ENCODE results near the gene ENOX1.
A peak's percentile ranks its signal among the peaks of the same experiment; 100 is the strongest.

The ENOX1 gene

GRCh38 chr13:43484432-43485225 lies 302.1 kb downstream of the ENOX1 start:
- DNase-seq (ENCODE audit: low spot score): peak; percentile 12

- DNase-seq (ENCODE audit: low spot score): no peak
These were observed 302.8 kb downstream of the ENOX1 start for GRCh38 chr13:43483930-43484329.

- DNase-seq (ENCODE audit: low spot score): no peak
These were observed 304.1 kb downstream of the ENOX1 start for GRCh38 chr13:43482641-43483040.

- no peak for DNase-seq (ENCODE audit: low spot score)
These were observed 304.7 kb downstream of the ENOX1 start for GRCh38 chr13:43482026-43482425.

- no peak for DNase-seq (ENCODE audit: low spot score)
These were observed 307.9 kb downstream of the ENOX1 start for GRCh38 chr13:43478902-43479301.

- DNase-seq (ENCODE audit: low spot score): no peak
These were observed 308.6 kb downstream of the ENOX1 start for GRCh38 chr13:43478211-43478610.

- no peak for DNase-seq (ENCODE audit: low spot score)
These were observed 311.6 kb downstream of the ENOX1 start for GRCh38 chr13:43475140-43475539.

GRCh38 chr13:43473437-43473836 lies 313.3 kb downstream of the ENOX1 start:
- DNase-seq (ENCODE audit: low spot score): no peak

- DNase-seq (ENCODE audit: low spot score): no peak
These were observed 313.8 kb downstream of the ENOX1 start for GRCh38 chr13:43472980-43473379.

GRCh38 chr13:43472339-43472738 lies 314.4 kb downstream of the ENOX1 start:
- DNase-seq (ENCODE audit: low spot score): no peak

GRCh38 chr13:43470610-43471009 lies 316.2 kb downstream of the ENOX1 start:
- DNase-seq (ENCODE audit: low spot score): no peak

GRCh38 chr13:43469791-43470190 lies 317.0 kb downstream of the ENOX1 start:
- DNase-seq (ENCODE audit: low spot score): no peak

- DNase-seq (ENCODE audit: low spot score): no peak
These were observed 322.1 kb downstream of the ENOX1 start for GRCh38 chr13:43464578-43465264.

- no peak for DNase-seq (ENCODE audit: low spot score)
These were observed 338.0 kb downstream of the ENOX1 start for GRCh38 chr13:43448605-43449336.

GRCh38 chr13:43446126-43446525 lies 340.6 kb downstream of the ENOX1 start:
- DNase-seq (ENCODE audit: low spot score): no peak

- DNase-seq (ENCODE audit: low spot score): no peak
These were observed 341.1 kb downstream of the ENOX1 start for GRCh38 chr13:43445668-43446067.

- no peak for DNase-seq (ENCODE audit: low spot score)
These were observed 342.7 kb downstream of the ENOX1 start for GRCh38 chr13:43444081-43444480.

- no peak for DNase-seq (ENCODE audit: low spot score)
These were observed 344.8 kb downstream of the ENOX1 start for GRCh38 chr13:43441899-43442499.

- DNase-seq (ENCODE audit: low spot score): no peak
These were observed 345.3 kb downstream of the ENOX1 start for GRCh38 chr13:43441464-43441863.

- DNase-seq (ENCODE audit: low spot score): no peak
These were observed 352.6 kb downstream of the ENOX1 start for GRCh38 chr13:43434191-43434590.

GRCh38 chr13:43433691-43434141 lies 353.1 kb downstream of the ENOX1 start:
- DNase-seq (ENCODE audit: low spot score): no peak

GRCh38 chr13:43432958-43433357 lies 353.8 kb downstream of the ENOX1 start:
- DNase-seq (ENCODE audit: low spot score): no peak
